AG04449 (cell line): ENCODE data around the gene LHFPL6.

Experiments
- CTCF ChIA-PET: fragments of 350-600 bp; formaldehyde crosslinking; extraction: SDS; loops from one replicate; lab custom pipeline; 2021; ENCODE audit warnings: antibody characterized with exemption; lab: Yijun Ruan, JAX
- POLR2A ChIA-PET: fragments of 400-600, 350-600 bp; formaldehyde crosslinking; extraction: SDS; loops from one replicate; lab custom pipeline; 2020; ENCODE audit warnings: antibody characterized with exemption, inconsistent platforms; lab: Yijun Ruan, JAX
- DNase-seq: peaks from one replicate; pipeline ENCODE4 v3.0.0-alpha.2; 2010; ENCODE audit warnings: low read depth, low spot score
- H3K4me3 ChIP-seq: 2 replicates; pipeline ENCODE4 v1.5.1; 2011; ENCODE audit warnings: low read depth, mild to moderate bottlenecking, control low read depth, low read length
- TF ChIP-seq, protein P1 (sequence below): IDR thresholded peaks from one replicate; pipeline ENCODE4 v1.5.1; 2011; ENCODE audit warnings: mild to moderate bottlenecking, moderate library complexity, low read length, control low read depth, inconsistent platforms; ENCODE audit not compliant: insufficient read depth; ENCODE audit errors: missing control alignments

Gene LHFPL6

DNA sequence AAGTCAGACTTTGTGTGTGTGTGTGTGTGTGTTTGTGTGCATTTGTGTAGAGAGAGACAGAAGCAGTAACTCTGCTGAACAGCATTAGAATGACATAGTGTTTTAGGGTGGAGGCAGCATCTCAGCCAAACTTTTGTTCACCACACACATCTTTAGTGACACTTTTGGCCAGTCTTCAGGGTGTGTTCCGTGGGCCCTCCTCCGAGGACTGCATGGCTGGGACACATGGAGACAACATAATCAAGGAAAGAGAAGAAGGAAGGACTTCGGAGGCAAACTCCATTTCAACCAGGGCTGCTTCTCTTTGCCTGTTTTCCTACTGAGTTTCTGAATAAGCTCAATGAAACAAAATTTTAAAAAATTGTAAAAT, 205.1 kb downstream of the LHFPL6 start:
- DNase-seq, result no peak
- CTCF ChIA-PET, result no interaction called here
- H3K4me3 ChIP-seq, result no peak overlapping the region
- POLR2A ChIA-PET, result no interaction called here
- TF ChIP-seq, protein P1, sequence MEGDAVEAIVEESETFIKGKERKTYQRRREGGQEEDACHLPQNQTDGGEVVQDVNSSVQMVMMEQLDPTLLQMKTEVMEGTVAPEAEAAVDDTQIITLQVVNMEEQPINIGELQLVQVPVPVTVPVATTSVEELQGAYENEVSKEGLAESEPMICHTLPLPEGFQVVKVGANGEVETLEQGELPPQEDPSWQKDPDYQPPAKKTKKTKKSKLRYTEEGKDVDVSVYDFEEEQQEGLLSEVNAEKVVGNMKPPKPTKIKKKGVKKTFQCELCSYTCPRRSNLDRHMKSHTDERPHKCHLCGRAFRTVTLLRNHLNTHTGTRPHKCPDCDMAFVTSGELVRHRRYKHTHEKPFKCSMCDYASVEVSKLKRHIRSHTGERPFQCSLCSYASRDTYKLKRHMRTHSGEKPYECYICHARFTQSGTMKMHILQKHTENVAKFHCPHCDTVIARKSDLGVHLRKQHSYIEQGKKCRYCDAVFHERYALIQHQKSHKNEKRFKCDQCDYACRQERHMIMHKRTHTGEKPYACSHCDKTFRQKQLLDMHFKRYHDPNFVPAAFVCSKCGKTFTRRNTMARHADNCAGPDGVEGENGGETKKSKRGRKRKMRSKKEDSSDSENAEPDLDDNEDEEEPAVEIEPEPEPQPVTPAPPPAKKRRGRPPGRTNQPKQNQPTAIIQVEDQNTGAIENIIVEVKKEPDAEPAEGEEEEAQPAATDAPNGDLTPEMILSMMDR, result no peak

DNA sequence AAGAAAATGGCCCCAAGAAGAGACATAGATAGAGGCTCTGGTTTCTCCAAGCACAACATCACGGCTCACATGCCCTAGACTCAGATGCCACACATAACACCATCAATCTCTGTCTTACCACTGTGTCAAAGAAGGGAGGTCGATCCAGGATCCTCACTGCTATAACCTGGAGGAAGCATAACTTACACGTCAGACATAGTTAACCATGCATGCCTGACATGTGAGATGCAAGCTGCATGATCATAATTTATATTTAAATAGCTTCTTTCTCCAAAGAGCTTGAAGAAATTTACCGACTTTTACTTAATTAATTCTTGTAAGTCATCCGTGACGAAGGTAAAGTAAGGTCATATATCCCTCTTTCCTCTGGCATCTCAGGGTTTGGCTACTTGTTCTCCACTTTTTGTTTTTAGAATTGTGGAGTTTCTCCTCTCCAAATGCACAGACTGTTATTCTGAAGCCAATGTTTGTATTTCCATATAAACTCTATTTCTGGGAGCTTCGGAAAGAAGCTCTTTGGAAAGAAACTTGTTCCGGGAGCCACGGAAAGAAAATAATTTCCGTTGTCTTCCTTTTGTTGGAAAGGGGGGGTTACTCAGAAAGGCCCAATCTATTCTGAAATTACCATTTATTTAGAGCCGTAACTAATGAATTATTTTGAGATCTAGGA, 205.6 kb downstream of the LHFPL6 start:
- TF ChIP-seq, protein P1, result no peak
- POLR2A ChIA-PET, result no interaction called here
- no peak for DNase-seq
- H3K4me3 ChIP-seq, result no peak overlapping the region
- CTCF ChIA-PET, result no interaction called here

DNA sequence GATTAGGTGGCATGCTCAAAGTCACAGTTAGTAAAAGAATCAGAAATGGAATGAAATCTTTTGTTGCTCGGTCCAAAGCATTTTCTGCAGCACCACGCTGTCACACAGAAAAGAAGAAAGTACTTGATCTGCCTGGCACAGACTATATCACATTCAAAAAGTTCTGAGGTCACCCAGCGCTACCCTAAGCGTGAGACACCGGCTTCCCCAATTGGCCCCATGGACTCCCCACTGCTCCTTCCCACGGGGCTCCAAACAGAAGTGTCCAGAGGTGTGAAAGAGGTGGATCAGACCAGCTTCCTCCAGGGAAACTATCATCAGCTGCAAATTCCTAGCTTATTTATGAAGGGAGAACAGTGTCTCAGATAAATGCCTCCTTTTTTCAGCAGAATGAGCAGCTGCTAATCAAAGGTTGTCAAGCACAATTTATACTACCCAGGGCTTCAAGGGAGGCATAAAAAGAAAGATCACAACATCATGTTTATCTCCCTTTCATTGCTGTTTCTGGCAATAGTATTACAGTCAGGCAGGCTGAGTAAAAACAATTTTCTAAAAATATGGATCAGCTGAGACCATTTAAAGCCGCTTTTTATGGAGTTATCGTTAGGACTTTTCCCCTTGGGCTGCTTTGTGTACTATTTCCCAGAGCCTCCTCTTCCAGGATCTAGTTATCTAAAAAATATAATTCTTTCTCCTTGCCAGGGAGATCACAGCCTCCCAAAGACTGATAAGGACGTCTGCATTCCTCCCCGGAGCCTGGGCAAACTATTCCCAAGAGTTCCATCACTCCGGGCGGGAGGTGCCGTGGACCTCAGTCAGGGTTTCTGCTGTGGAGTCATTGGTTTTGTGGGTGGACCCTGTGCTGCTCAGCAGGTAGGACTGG, 208.0 kb downstream of the LHFPL6 start:
- ChIA-PET CTCF (interaction anchor here (0.9 kb wide), 1 partner anchor 15 kb away, joined by 3 read pairs; no protein-coding TSS in a partner anchor), POLR2A (no interaction called here)
- DNase-seq, result no peak
- TF ChIP-seq, protein P1, result no peak
- no peak overlapping the region for H3K4me3 ChIP-seq

DNA sequence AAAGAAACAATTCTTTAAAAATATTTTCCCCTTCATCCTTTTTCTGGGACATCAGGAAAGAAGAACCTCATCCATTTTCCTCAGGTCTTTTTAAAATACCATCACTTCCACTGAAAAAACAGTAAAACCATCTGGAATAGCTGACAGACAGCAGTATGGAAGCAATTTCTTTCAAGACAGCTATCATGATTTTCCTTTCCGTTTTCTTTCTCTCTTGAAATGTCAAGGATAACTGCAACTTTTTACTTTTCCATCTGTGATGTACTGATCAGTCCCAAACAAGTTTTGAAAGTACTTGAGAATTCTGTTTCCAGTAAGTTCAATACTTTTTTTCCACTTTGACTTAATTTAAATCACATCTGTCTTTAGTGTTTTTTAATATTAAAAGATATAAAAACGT, 211.2 kb downstream of the LHFPL6 start:
- CTCF ChIA-PET, result interaction anchor here (0.6 kb wide), 1 partner anchor 23 kb away, joined by 3 read pairs; no protein-coding TSS in a partner anchor
- POLR2A ChIA-PET, result no interaction called here
- TF ChIP-seq, protein P1, result no peak

DNA sequence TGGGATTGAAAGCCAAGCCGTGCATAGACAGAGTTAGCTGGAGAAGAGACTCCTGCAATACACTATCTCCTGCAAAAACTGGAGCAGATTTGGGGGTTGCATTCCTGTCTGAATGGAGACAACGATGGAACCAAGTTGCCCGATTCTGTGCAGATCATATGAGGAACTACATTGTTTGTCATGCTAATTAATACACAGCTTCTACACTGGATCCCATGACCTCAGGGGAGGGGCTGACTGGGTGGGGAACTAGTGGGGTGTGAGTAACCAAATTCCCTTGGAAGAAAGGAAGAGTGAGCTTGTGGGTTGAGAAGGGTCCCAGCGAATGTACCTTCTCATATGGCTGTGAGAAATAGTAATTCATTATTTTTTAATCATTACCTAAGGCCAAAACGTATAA, 214.0 kb downstream of the LHFPL6 start:
- DNase-seq, result no peak
- ChIA-PET POLR2A (no interaction called here), CTCF (no interaction called here)
- TF ChIP-seq, protein P1, result no peak
- H3K4me3 ChIP-seq, result no peak overlapping the region

More for the DNA sequence above, 211.2 kb downstream of the LHFPL6 start:
- DNase-seq, result no peak
- no peak overlapping the region for H3K4me3 ChIP-seq
